NCI-H748 (cell line): ENCODE measurements around the gene IMPA2.
"Not testable (repeated sequence)": the region's sequence is repeated elsewhere in the genome, so short reads cannot be mapped to it uniquely, and the experiment has no call there.

ENCODE experiments used
- DNase-seq: peaks from one replicate; lab custom pipeline; 2025; ENCODE audit not compliant: unreplicated experiment; lab: John Stamatoyannopoulos, UW

Gene IMPA2

DNA sequence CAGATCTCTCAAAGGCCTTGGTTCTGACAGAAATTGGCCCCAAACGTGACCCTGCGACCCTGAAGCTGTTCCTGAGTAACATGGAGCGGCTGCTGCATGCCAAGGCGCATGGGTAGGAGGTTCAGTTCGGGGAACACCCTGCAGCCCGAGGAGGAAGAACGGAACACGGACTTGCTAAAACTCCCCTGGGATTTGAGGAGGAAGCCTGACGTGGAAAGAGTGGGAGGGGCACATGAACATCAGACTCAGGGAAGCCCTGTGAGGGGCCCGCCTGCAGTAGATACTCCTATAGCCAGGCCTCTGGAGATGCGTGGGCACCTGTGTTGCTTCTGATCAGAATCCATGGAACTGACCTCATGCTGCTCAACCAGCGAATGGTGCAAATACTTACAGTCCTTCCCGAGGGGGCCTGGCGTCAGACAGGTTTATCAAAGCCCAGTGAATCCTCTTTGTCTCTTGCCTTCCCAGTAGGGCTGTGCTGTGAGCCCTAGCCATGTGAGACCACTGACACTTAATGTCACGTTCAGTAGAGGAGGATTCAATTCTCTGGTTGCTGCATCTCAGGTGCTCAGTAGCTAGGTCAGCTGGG lies 46.8 kb downstream of the IMPA2 start:
- no peak for DNase-seq

DNA sequence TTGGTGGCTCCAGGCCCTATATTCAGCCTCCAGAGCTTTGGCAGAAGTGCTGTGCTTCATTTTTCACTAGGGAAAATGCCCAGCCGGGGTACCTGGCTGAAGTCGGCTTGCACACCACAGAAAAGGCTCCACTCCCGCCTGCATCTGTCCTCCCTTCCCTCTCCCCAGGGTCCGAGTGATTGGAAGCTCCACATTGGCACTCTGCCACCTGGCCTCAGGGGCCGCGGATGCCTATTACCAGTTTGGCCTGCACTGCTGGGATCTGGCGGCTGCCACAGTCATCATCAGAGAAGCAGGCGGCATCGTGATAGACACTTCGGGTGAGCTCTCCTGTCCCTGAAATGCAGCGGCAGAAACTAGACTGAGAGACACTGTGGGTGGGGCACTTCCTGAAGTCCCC lies 47.4 kb downstream of the IMPA2 start:
- DNase-seq: peak; percentile 32

GRCh38 chr18:12029786-12030584 lies 48.7 kb downstream of the IMPA2 start:
- DNase-seq: no peak

- DNase-seq: no peak
These were observed 49.4 kb downstream of the IMPA2 start for GRCh38 chr18:12030670-12031069.

DNA sequence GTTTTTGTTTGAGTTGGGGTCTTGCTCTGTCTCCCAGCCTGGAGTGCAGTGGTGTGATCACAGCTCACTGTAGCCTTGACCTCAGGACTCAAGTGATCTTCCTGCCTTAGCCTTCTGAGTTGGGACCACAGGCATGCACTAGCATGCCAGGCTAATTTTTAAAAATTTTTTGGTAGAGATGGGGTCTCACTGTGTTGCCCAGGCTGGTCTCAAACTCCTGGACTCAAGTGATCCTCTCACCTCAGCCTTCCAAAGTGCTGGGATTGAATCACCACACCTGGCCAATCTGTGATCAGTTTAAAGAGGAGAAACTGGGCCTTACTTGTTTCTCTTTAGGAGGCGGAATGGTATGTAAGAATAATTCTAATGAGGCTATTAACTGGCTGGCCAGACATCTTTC lies 49.9 kb downstream of the IMPA2 start:
- DNase-seq: no peak

GRCh38 chr18:12031846-12032245 lies 50.5 kb downstream of the IMPA2 start:
- DNase-seq: no peak

DNA sequence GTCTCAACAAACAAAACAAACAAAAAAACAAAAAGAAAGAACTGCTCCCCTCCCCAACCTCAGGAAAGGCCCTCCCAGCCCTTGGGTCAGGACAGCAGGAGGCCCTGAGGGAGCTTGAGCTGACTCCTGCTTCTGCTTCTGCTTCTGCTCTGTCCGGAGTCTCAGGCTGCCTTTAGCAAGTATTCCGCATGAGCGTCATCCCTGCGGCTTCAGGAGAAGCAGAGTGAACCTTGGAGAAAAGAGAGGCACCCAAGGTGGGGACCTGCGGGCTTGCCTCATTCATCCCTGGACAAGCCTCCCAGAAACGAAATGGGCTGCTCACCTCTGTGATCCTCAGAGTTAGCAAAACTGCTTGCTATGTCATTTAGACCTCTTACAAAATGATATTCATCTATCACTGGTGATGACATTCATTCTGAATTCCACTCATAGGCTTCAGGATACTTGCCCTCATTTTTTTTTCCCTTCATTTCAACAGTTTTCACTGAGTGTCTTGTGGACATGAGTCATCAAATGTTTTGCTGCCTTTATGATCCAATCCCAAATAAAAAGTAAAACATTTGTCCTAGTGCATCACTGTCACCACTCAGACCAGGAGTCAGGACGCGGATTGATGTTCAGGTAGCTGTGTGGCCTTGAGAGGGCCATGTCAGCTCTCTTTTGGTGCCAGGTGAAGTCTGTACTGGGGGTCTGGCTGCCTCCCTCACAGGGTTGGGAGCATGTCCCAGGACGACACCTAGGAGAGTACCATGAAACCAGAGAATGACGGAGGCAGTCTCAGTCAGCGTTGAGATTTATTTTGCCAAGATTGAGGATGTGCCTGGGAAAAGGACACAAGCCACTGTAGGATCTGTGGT lies 51.7 kb downstream of the IMPA2 start:
- no peak for DNase-seq

DNA sequence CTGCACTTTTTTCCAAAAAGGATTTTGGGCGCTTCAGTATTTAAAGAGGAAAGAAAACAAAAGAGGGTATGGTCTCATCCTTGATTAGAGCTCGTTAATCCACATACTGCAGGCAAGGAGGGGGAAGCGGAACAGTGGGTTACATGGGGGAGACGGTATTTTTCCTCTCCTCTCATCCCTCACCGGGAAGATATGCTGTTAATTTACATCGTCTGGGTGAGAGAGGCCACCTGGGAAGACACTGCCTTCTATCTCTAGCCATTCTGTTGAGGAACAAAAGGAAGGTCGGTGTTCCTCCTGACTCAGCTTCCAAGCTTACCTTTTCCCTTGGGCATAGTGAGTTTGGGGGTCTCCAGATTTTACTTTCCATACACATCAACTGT lies 52.3 kb downstream of the IMPA2 start:
- DNase-seq: no peak

DNA sequence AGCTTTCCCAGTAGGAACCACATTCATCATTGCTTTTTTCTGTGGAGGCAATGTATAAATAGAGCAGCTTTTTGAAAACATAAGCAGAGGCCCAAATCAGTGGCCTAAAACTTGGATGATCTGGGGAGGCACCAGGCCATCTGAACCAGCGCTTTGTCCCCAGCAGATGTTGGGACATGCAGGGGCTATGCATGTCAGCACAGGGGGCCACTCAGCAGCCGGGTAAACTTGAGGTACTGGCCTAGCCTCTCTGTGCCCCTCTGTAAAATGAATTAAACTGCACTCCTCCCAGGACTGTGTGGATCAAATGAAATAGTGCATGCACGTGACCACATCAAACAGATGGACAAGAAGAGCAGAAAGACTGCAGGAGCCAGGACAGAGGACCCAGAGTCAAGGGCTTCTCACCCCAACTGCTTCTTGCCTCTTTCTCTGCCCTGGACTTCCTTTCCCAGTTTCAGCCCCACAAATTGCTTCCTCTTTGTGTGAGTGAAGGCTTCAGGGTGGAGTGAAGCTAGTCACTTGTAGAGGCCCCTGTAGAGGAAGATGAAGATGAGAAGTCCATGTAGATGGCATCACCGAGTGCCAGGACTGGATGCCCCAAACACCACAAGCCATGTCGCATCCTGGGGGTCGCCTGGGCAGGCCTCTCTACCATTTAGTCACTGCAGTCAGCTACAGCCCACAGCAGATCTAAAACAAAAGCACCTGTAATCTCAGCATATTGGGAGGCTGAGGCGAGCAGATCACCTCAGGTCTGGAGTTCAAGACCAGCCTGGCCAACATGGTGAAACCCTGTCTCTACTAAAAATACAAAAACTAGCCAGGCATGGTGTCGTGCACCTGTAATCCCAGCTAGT lies 53.2 kb downstream of the IMPA2 start:
- no peak for DNase-seq

- no peak for DNase-seq
These were observed 54.2 kb downstream of the IMPA2 start for GRCh38 chr18:12035481-12035880.

- DNase-seq: no peak
These were observed 55.0 kb downstream of the IMPA2 start for GRCh38 chr18:12036201-12036751.

DNA sequence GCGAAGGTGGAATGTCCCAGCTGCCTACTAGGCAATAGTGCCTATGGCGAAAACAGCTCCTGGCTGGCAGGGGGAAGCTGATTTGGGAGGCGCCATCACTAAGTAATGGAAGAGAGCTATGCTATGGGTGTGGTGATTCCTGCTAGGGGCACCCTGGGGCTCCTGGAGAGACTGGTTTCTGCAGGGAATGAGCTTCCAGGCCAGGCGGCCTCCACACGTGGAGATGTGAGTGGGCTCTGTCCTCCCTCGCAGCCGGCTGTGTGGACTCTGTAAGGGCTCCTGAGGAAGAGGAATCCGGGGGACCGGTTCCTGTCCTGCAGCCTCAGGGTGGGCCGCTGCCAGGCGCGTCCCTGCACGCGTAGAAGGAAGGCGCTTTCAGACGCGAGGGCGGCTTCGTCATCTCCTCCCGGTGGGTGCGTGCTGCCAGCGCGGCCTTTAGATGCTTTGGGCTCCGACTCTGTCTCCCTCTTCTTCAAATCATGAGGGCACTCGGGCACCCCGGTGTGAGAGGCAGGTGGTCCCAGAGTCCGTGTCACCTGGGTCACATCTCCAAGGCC lies 56.9 kb downstream of the IMPA2 start:
- peak; percentile 67 for DNase-seq

DNA sequence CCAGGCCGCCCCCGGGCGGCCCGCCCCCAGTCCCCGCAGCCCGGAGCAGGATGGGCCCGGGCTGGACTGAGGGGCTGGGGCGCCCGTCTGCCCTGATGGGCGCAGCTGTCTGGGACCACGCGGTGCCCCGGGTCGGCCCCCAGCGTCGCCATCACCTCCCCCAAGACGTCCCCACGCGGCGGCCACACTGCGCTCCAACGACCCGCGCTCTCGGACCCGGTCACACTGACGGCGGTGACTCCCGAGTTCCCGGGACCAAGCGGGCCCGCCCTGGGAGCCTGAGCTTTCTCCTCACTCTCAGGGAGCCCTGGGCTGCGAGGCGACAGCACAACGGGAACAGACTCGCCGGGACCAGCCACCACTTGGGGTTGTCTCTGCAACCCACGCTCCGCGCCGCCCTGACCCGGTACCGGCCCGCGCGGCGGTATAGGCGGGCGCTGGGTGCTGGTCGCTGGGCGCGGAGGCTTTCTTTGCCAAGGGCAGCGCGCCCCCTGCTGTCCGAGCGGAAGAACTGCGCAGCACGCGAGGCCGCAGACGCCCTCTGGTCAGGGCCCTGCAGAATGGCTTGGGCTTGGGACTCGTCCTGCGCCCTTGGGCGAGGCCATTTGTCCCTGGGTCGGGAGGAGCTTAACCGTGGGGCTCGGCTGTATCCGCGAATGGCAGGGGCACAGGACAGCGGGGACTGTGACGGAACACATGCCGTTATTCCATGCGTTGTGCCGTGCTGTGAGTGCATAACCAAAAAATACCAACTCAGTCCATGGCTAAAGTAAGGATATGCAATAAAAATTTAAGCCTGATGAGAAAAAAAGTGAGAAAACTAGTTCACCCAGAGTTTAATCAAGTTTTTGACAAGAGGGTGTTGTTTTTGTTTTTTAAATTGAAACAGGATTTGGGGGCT lies 57.6 kb downstream of the IMPA2 start:
- peak; percentile 81 for DNase-seq

- DNase-seq: not testable (repeated sequence)
These were observed 58.2 kb downstream of the IMPA2 start for GRCh38 chr18:12039540-12039930.

GRCh38 chr18:12041561-12041960 lies 60.3 kb downstream of the IMPA2 start:
- no peak for DNase-seq

- no peak for DNase-seq
These were observed 62.5 kb downstream of the IMPA2 start for GRCh38 chr18:12043811-12044210.

DNA sequence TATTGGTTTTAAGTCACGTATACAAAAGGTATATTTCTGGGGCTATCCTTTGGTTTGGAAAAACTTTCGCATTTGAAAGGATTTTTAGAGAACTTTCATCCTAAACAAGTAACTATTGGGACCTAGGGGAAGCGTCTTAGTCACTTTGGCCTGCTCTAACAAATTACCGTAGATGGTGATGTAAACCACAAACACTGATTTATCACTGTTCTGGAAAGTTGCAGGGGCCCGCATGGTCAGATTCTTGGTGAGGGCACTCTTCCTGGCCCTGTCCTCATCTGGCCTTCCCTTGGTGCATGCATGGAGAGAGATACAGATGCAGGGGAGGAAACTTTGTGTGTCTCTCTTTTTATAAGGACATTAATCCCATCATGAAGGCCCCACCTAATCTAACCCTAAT lies 63.3 kb downstream of the IMPA2 start:
- DNase-seq: no peak

GRCh38 chr18:12046046-12046750 lies 64.9 kb downstream of the IMPA2 start:
- no peak for DNase-seq
